ENCODE measurements around the gene MAGI2.

DNA sequence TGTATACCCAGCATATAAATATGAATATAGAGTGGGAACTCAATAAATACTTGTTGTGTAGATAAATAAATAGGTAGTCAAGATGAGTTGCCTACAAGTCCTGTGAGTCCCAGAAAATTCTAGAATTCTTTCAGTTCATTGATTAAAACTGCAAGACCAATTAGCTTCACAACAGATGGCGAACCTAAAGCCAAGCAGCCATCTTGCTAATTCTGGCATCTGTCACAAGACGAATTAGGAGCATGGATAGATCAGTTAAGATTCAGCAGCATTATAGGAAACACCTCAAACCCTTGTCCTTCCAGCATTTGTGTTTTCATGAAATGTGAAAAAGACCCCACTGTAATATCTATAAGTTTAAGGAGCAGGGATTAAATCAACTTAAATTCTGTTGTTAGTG, 552.7 kb downstream of the MAGI2 start:
- TF ChIP-seq, protein P1, sequence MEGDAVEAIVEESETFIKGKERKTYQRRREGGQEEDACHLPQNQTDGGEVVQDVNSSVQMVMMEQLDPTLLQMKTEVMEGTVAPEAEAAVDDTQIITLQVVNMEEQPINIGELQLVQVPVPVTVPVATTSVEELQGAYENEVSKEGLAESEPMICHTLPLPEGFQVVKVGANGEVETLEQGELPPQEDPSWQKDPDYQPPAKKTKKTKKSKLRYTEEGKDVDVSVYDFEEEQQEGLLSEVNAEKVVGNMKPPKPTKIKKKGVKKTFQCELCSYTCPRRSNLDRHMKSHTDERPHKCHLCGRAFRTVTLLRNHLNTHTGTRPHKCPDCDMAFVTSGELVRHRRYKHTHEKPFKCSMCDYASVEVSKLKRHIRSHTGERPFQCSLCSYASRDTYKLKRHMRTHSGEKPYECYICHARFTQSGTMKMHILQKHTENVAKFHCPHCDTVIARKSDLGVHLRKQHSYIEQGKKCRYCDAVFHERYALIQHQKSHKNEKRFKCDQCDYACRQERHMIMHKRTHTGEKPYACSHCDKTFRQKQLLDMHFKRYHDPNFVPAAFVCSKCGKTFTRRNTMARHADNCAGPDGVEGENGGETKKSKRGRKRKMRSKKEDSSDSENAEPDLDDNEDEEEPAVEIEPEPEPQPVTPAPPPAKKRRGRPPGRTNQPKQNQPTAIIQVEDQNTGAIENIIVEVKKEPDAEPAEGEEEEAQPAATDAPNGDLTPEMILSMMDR (IDR thresholded peaks at IDR 0.05; ENCODE audit: insufficient read depth, low read depth, low read length) = no peak
- TF ChIP-seq EZH2 (IDR thresholded peaks at IDR 0.05; ENCODE audit: insufficient read depth, low read length) = no peak

Measured in astrocyte (in vitro differentiated cells and primary cell).